Measurements from ENCODE around the gene WRNIP1. TPM values are rescaled to one million over a fixed set of nuclear protein-coding genes. Genes with fewer than 3 reads are reported as not detected.
A peak's percentile ranks its signal among the peaks of the same experiment; 100 is the strongest.

Gene WRNIP1
- polyA plus RNA-seq, 2 donors = 50.0 to 71.2 TPM

- Histone ChIP-seq H3K4me3 (ENCODE audit: low read depth in 1 of 2, low read length in 2 of 2) (no peak overlapping the region), H3K27me3 (ENCODE audit: control insufficient read depth in 1 of 2, insufficient read depth in 2 of 2, low read length in 2 of 2) (no peaks in the 10 kb centered on the region), H3K4me1 (ENCODE audit: control insufficient read depth in 2 of 2, insufficient read depth in 2 of 2, low read length in 1 of 2) (no peaks in the 10 kb centered on the region), H3K9me3 (ENCODE audit: control insufficient read depth in 2 of 2, insufficient read depth in 1 of 2, low read depth in 1 of 2, low read length in 1 of 2) (no peaks in the 10 kb centered on the region), H3K36me3 (ENCODE audit: control insufficient read depth in 2 of 2, insufficient read depth in 2 of 2, low read length in 1 of 2) (no peaks in the 10 kb centered on the region), H3K27ac (ENCODE audit: low read depth in 2 of 2, low read length in 1 of 2) (peak overlapping the region; percentile 36 to 69)
- 74 to 76% methylated on average over 7 of the region's 7 CpGs for WGBS, 2 donors
Observed at GRCh38 chr6:2823104-2823850, 58.1 kb downstream of the WRNIP1 start.

- Histone ChIP-seq H3K4me1 (ENCODE audit: control insufficient read depth in 2 of 2, insufficient read depth in 2 of 2, low read length in 1 of 2) (no peaks in the 10 kb centered on the region), H3K27ac (ENCODE audit: low read depth in 2 of 2, low read length in 1 of 2) (no peak overlapping the region), H3K9me3 (ENCODE audit: control insufficient read depth in 2 of 2, insufficient read depth in 1 of 2, low read depth in 1 of 2, low read length in 1 of 2) (no peaks in the 10 kb centered on the region), H3K36me3 (ENCODE audit: control insufficient read depth in 2 of 2, insufficient read depth in 2 of 2, low read length in 1 of 2) (no peaks in the 10 kb centered on the region), H3K27me3 (ENCODE audit: control insufficient read depth in 1 of 2, insufficient read depth in 2 of 2, low read length in 2 of 2) (no peaks in the 10 kb centered on the region), H3K4me3 (ENCODE audit: low read depth in 1 of 2, low read length in 2 of 2) (no peak overlapping the region)
- WGBS, 2 donors = 81 to 83% methylated on average over 2 of the region's 2 CpGs
Observed at GRCh38 chr6:2826131-2826530, 60.9 kb downstream of the WRNIP1 start.

GRCh38 chr6:2827142-2827541 is 61.9 kb downstream of the WRNIP1 start:
- H3K4me3 ChIP-seq (ENCODE audit: low read depth in 1 of 2, low read length in 2 of 2) = no peak overlapping the region
- no peaks in the 10 kb centered on the region for H3K27me3 ChIP-seq (ENCODE audit: control insufficient read depth in 1 of 2, insufficient read depth in 2 of 2, low read length in 2 of 2)
- no peaks in the 10 kb centered on the region for H3K4me1 ChIP-seq (ENCODE audit: control insufficient read depth in 2 of 2, insufficient read depth in 2 of 2, low read length in 1 of 2)
- no peaks in the 10 kb centered on the region for H3K9me3 ChIP-seq (ENCODE audit: control insufficient read depth in 2 of 2, insufficient read depth in 1 of 2, low read depth in 1 of 2, low read length in 1 of 2)
- peaks cover 0 to under 1% of the 10 kb centered on the region in 2 donors for H3K36me3 ChIP-seq (ENCODE audit: control insufficient read depth in 2 of 2, insufficient read depth in 2 of 2, low read length in 1 of 2)
- WGBS, 2 donors = 85 to 91% methylated on average over 6 of the region's 6 CpGs
- H3K27ac ChIP-seq (ENCODE audit: low read depth in 2 of 2, low read length in 1 of 2) = no peak overlapping the region

GRCh38 chr6:2828629-2829028 is 63.4 kb downstream of the WRNIP1 start:
- Histone ChIP-seq H3K27ac (ENCODE audit: low read depth in 2 of 2, low read length in 1 of 2) (no peak overlapping the region), H3K27me3 (ENCODE audit: control insufficient read depth in 1 of 2, insufficient read depth in 2 of 2, low read length in 2 of 2) (no peaks in the 10 kb centered on the region)
- WGBS, 2 donors = 86 to 90% methylated on average over 4 of the region's 4 CpGs

GRCh38 chr6:2829253-2829652 is 64.1 kb downstream of the WRNIP1 start:
- no peak overlapping the region for H3K27ac ChIP-seq (ENCODE audit: low read depth in 2 of 2, low read length in 1 of 2)
- peaks cover 0 to 2% of the 10 kb centered on the region in 2 donors for H3K4me1 ChIP-seq (ENCODE audit: control insufficient read depth in 2 of 2, insufficient read depth in 2 of 2, low read length in 1 of 2)
- H3K9me3 ChIP-seq (ENCODE audit: control insufficient read depth in 2 of 2, insufficient read depth in 1 of 2, low read depth in 1 of 2, low read length in 1 of 2) = no peaks in the 10 kb centered on the region
- no peak overlapping the region for H3K4me3 ChIP-seq (ENCODE audit: low read depth in 1 of 2, low read length in 2 of 2)
- peaks cover 6 to 10% of the 10 kb centered on the region in 2 donors for H3K36me3 ChIP-seq (ENCODE audit: control insufficient read depth in 2 of 2, insufficient read depth in 2 of 2, low read length in 1 of 2)
- WGBS, 2 donors = 88 to 92% methylated on average over 2 of the region's 2 CpGs
- H3K27me3 ChIP-seq (ENCODE audit: control insufficient read depth in 1 of 2, insufficient read depth in 2 of 2, low read length in 2 of 2) = no peaks in the 10 kb centered on the region

More at GRCh38 chr6:2828629-2829028, 63.4 kb downstream of the WRNIP1 start:
- Histone ChIP-seq H3K4me1 (ENCODE audit: control insufficient read depth in 2 of 2, insufficient read depth in 2 of 2, low read length in 1 of 2) (no peaks in the 10 kb centered on the region), H3K36me3 (ENCODE audit: control insufficient read depth in 2 of 2, insufficient read depth in 2 of 2, low read length in 1 of 2) (peaks cover 2 to 6% of the 10 kb centered on the region in 2 donors), H3K4me3 (ENCODE audit: low read depth in 1 of 2, low read length in 2 of 2) (no peak overlapping the region), H3K9me3 (ENCODE audit: control insufficient read depth in 2 of 2, insufficient read depth in 1 of 2, low read depth in 1 of 2, low read length in 1 of 2) (no peaks in the 10 kb centered on the region)

- Histone ChIP-seq H3K36me3 (ENCODE audit: control insufficient read depth in 2 of 2, insufficient read depth in 2 of 2, low read length in 1 of 2) (peaks cover 6 to 12% of the 10 kb centered on the region in 2 donors), H3K9me3 (ENCODE audit: control insufficient read depth in 2 of 2, insufficient read depth in 1 of 2, low read depth in 1 of 2, low read length in 1 of 2) (no peaks in the 10 kb centered on the region), H3K4me3 (ENCODE audit: low read depth in 1 of 2, low read length in 2 of 2) (no peak overlapping the region), H3K4me1 (ENCODE audit: control insufficient read depth in 2 of 2, insufficient read depth in 2 of 2, low read length in 1 of 2) (peaks cover 0 to 4% of the 10 kb centered on the region in 2 donors), H3K27ac (ENCODE audit: low read depth in 2 of 2, low read length in 1 of 2) (no peak overlapping the region), H3K27me3 (ENCODE audit: control insufficient read depth in 1 of 2, insufficient read depth in 2 of 2, low read length in 2 of 2) (no peaks in the 10 kb centered on the region)
- WGBS, 2 donors = 75 to 86% methylated on average over 3 of the region's 3 CpGs
Observed at GRCh38 chr6:2830183-2830582, 65.0 kb downstream of the WRNIP1 start.

- Histone ChIP-seq H3K27ac (ENCODE audit: low read depth in 2 of 2, low read length in 1 of 2) (no peak overlapping the region), H3K9me3 (ENCODE audit: control insufficient read depth in 2 of 2, insufficient read depth in 1 of 2, low read depth in 1 of 2, low read length in 1 of 2) (no peaks in the 10 kb centered on the region)
Observed at GRCh38 chr6:2831392-2831791, 66.2 kb downstream of the WRNIP1 start.

GRCh38 chr6:2834262-2834661 is 69.1 kb downstream of the WRNIP1 start:
- Histone ChIP-seq H3K4me3 (ENCODE audit: low read depth in 1 of 2, low read length in 2 of 2) (no peak overlapping the region), H3K27ac (ENCODE audit: low read depth in 2 of 2, low read length in 1 of 2) (no peak overlapping the region), H3K9me3 (ENCODE audit: control insufficient read depth in 2 of 2, insufficient read depth in 1 of 2, low read depth in 1 of 2, low read length in 1 of 2) (no peaks in the 10 kb centered on the region), H3K36me3 (ENCODE audit: control insufficient read depth in 2 of 2, insufficient read depth in 2 of 2, low read length in 1 of 2) (peaks cover 8 to 21% of the 10 kb centered on the region in 2 donors), H3K27me3 (ENCODE audit: control insufficient read depth in 1 of 2, insufficient read depth in 2 of 2, low read length in 2 of 2) (no peaks in the 10 kb centered on the region), H3K4me1 (ENCODE audit: control insufficient read depth in 2 of 2, insufficient read depth in 2 of 2, low read length in 1 of 2) (peaks cover 0 to 4% of the 10 kb centered on the region in 2 donors)

More at GRCh38 chr6:2831392-2831791, 66.2 kb downstream of the WRNIP1 start:
- Histone ChIP-seq H3K27me3 (ENCODE audit: control insufficient read depth in 1 of 2, insufficient read depth in 2 of 2, low read length in 2 of 2) (no peaks in the 10 kb centered on the region), H3K4me3 (ENCODE audit: low read depth in 1 of 2, low read length in 2 of 2) (no peak overlapping the region), H3K36me3 (ENCODE audit: control insufficient read depth in 2 of 2, insufficient read depth in 2 of 2, low read length in 1 of 2) (peaks cover 6 to 17% of the 10 kb centered on the region in 2 donors), H3K4me1 (ENCODE audit: control insufficient read depth in 2 of 2, insufficient read depth in 2 of 2, low read length in 1 of 2) (peaks cover 0 to 4% of the 10 kb centered on the region in 2 donors)
- WGBS, 2 donors = 86 to 95% methylated on average over 2 of the region's 2 CpGs
